Neuronal stem cell (in vitro differentiated cells): ENCODE measurements around the gene LDLRAD1.
"Not testable (repeated sequence)": the region's sequence is repeated elsewhere in the genome, so short reads cannot be mapped to it uniquely, and the experiment has no call there.

Experiments
- DNase-seq: peaks from one replicate; pipeline ENCODE4 v3.0.0-alpha.2; 2013; ENCODE audit warnings: low spot score
- H2AFZ ChIP-seq: one replicate; pipeline ENCODE4 v1.6.1; 2013; ENCODE audit warnings: mild to moderate bottlenecking, low read length, inconsistent platforms
- H2AK5ac ChIP-seq: 2 replicates; pipeline ENCODE4 v1.6.1; 2013; ENCODE audit warnings: low read depth, mild to moderate bottlenecking, inconsistent platforms, low read length, moderate library complexity, mixed read lengths
- H2BK120ac ChIP-seq: 2 replicates; pipeline ENCODE4 v1.6.1; 2013; ENCODE audit warnings: low read depth, mild to moderate bottlenecking, inconsistent platforms, low read length, moderate library complexity, mixed read lengths
- H2BK12ac ChIP-seq: one replicate; pipeline ENCODE4 v1.6.1; 2013; ENCODE audit warnings: low read length, inconsistent platforms
- H2BK15ac ChIP-seq: 2 replicates; pipeline ENCODE4 v1.6.1; 2013; ENCODE audit warnings: mild to moderate bottlenecking, low read length, inconsistent platforms, mixed read lengths
- H2BK5ac ChIP-seq: one replicate; pipeline ENCODE4 v1.6.1; 2013; ENCODE audit warnings: inconsistent platforms, mild to moderate bottlenecking, low read length, moderate library complexity
- H3K14ac ChIP-seq: one replicate; pipeline ENCODE4 v1.6.1; 2013; ENCODE audit warnings: low read length, inconsistent platforms
- H3K18ac ChIP-seq: 2 replicates; pipeline ENCODE4 v1.6.1; 2013; ENCODE audit warnings: low read length, inconsistent platforms
- H3K23ac ChIP-seq: 2 replicates; pipeline ENCODE4 v1.6.1; 2013; ENCODE audit warnings: low read depth, mild to moderate bottlenecking, mixed read lengths, low read length, inconsistent platforms; ENCODE audit not compliant: poor library complexity
- H3K27ac ChIP-seq: replicated peaks from 3 replicates; pipeline ENCODE4 v1.5.1; 2013; ENCODE audit warnings: low read length, inconsistent platforms
- H3K27me3 ChIP-seq, 3 experiments: 2 replicates each; pipeline ENCODE4 v1.6.1; 2013; ENCODE audit warnings: low read length in 3 of 3, mild to moderate bottlenecking in 2 of 3, inconsistent platforms in 1 of 3, low read depth in 1 of 3, mixed read lengths in 1 of 3, moderate library complexity in 1 of 3; ENCODE audit not compliant: control insufficient read depth in 3 of 3, insufficient read depth in 3 of 3
- H3K36me3 ChIP-seq, 2 donors: replicated peaks in 1 of 2; 2 replicates each; pipeline ENCODE4 v1.6.1; 2013; ENCODE audit warnings: low read length in 2 of 2; ENCODE audit not compliant: control insufficient read depth in 2 of 2, insufficient read depth in 2 of 2
- H3K4ac ChIP-seq: 2 replicates; pipeline ENCODE4 v1.6.1; 2013; ENCODE audit warnings: inconsistent platforms, mild to moderate bottlenecking, low read length, moderate library complexity
- H3K4me1 ChIP-seq, 2 donors: 1 replicate in 1 of 2; 2 replicates in 1 of 2; pipeline ENCODE4 v1.6.1; 2013; ENCODE audit warnings: low read length in 2 of 2, low read depth in 1 of 2; ENCODE audit not compliant: control insufficient read depth in 2 of 2, insufficient read depth in 1 of 2
- H3K4me2 ChIP-seq: one replicate; pipeline ENCODE4 v1.6.1; 2013; ENCODE audit warnings: mild to moderate bottlenecking, low read length, inconsistent platforms; ENCODE audit not compliant: insufficient read depth, poor library complexity, severe bottlenecking
- H3K4me3 ChIP-seq, 2 donors: 2 replicates each; pipeline ENCODE4 v1.5.1; 2013; ENCODE audit warnings: low read length in 2 of 2, mild to moderate bottlenecking in 2 of 2, inconsistent platforms in 1 of 2, moderate library complexity in 1 of 2
- H3K79me1 ChIP-seq: one replicate; pipeline ENCODE4 v1.6.1; 2013; ENCODE audit warnings: low read depth, mild to moderate bottlenecking, inconsistent platforms, low read length, moderate library complexity
- H3K9ac ChIP-seq: one replicate; pipeline ENCODE4 v1.6.1; 2013; ENCODE audit warnings: mild to moderate bottlenecking, low read depth, low read length, inconsistent platforms; ENCODE audit not compliant: poor library complexity
- H3K9me3 ChIP-seq, 2 donors: replicated peaks in 1 of 2; 2 replicates each; pipeline versions ENCODE3 to v1.6.1; 2013; ENCODE audit warnings: low read length in 2 of 2, mild to moderate bottlenecking in 2 of 2, inconsistent platforms in 1 of 2, low read depth in 1 of 2, mixed read lengths in 1 of 2, moderate library complexity in 1 of 2; ENCODE audit not compliant: control insufficient read depth in 2 of 2, insufficient read depth in 1 of 2
- H4K8ac ChIP-seq: one replicate; pipeline ENCODE4 v1.6.1; 2013; ENCODE audit warnings: low read depth, mild to moderate bottlenecking, inconsistent platforms, low read length, moderate library complexity
- H4K91ac ChIP-seq: one replicate; pipeline ENCODE4 v1.6.1; 2013; ENCODE audit warnings: low read length, low read depth, mild to moderate bottlenecking, inconsistent platforms; ENCODE audit not compliant: poor library complexity
- WGBS, 2 donors: extraction: QIAGEN DNeasy Blood & Tissue Kit; methylation state at CpG; one replicate each; pipeline ENCODE4 v1.1.7; 2013; ENCODE audit warnings: missing lambda C conversion rate in 2 of 2, mixed read lengths in 1 of 2; ENCODE audit not compliant: insufficient read length in 2 of 2, insufficient replicate concordance in 1 of 2; ENCODE audit errors: extremely low coverage in 2 of 2; 5-methylcytosine and 5-hydroxymethylcytosine counted together

Gene LDLRAD1

GRCh38 chr1:54007613-54008012, 10.4 kb downstream of the LDLRAD1 start:
- Histone ChIP-seq H3K4me3 (no peak overlapping the region), H2BK120ac (no peak overlapping the region), H3K18ac (no peak overlapping the region), H3K79me1 (no peaks in the 10 kb centered on the region), H3K27ac (no peak overlapping the region), H3K14ac (no peak overlapping the region), H3K9me3 (peaks cover 0 to 6% of the 10 kb centered on the region in 2 donors), H3K36me3 (no peaks in the 10 kb centered on the region), H4K91ac (no peak overlapping the region), H2BK15ac (no peak overlapping the region), H2AK5ac (no peak overlapping the region), H2BK5ac (no peak overlapping the region), H4K8ac (no peak overlapping the region), H3K4ac (no peak overlapping the region), H3K23ac (no peak overlapping the region), H2AFZ (no peak overlapping the region), H3K4me1 (no peaks in the 10 kb centered on the region), H2BK12ac (no peak overlapping the region), H3K27me3 (peaks cover 0 to 24% (median 0%) of the 10 kb centered on the region in 3 experiments), H3K9ac (no peak overlapping the region), H3K4me2 (no peak overlapping the region)
- no peak for DNase-seq
- WGBS, 2 donors: no CpG with 5 or more reads among the region's 4 CpGs

DNA sequence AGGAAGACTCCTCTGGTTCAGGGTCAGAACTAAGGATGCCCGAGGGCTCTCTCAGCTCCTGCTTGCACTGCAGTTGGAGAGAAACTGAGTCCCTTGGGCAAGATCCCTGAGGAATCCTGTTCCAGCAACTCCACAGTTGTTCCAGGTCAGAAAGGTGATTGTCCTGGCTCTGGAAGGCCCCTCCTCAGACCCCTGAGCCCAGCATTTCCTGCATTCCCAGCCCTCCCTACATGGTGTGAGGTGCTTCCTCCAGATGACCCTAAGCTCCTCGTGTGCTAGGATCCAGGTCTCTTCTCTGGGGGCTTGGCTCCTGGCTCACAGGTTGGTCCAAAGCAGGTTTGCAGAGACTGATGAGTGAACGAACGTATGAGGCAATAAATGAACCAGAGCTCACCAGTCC, 11.5 kb downstream of the LDLRAD1 start:
- H3K4me1 ChIP-seq: no peaks in the 10 kb centered on the region
- H2BK5ac ChIP-seq: no peak overlapping the region
- peaks cover 0 to 6% of the 10 kb centered on the region in 2 donors for H3K9me3 ChIP-seq
- no CpG with 5 or more reads among the region's 4 CpGs for WGBS, 2 donors
- no peaks in the 10 kb centered on the region for H3K79me1 ChIP-seq
- H3K27me3 ChIP-seq: peaks cover 0 to 16% (median 0%) of the 10 kb centered on the region in 3 experiments
- H3K27ac ChIP-seq: no peak overlapping the region
- no peak overlapping the region for H3K4me3 ChIP-seq
- no peak for DNase-seq
- no peak overlapping the region for H4K91ac ChIP-seq
- H3K36me3 ChIP-seq: no peaks in the 10 kb centered on the region
- H3K14ac ChIP-seq: no peak overlapping the region
- H2BK12ac ChIP-seq: no peak overlapping the region
- no peak overlapping the region for H4K8ac ChIP-seq
- H3K9ac ChIP-seq: no peak overlapping the region
- no peak overlapping the region for H3K18ac ChIP-seq
- H3K23ac ChIP-seq: no peak overlapping the region
- H2AFZ ChIP-seq: no peak overlapping the region
- H3K4ac ChIP-seq: no peak overlapping the region
- H2BK120ac ChIP-seq: no peak overlapping the region
- H3K4me2 ChIP-seq: no peak overlapping the region
- no peak overlapping the region for H2AK5ac ChIP-seq
- H2BK15ac ChIP-seq: no peak overlapping the region

GRCh38 chr1:54004481-54005049, 13.4 kb downstream of the LDLRAD1 start:
- H3K9me3 ChIP-seq: peaks cover 0 to 6% of the 10 kb centered on the region in 2 donors
- no peak for DNase-seq
- H2BK5ac ChIP-seq: no peak overlapping the region
- no peak overlapping the region for H3K18ac ChIP-seq
- H2BK120ac ChIP-seq: no peak overlapping the region
- no peaks in the 10 kb centered on the region for H3K79me1 ChIP-seq
- no peaks in the 10 kb centered on the region for H3K36me3 ChIP-seq
- H3K4ac ChIP-seq: no peak overlapping the region
- H2BK15ac ChIP-seq: no peak overlapping the region
- no peak overlapping the region for H3K4me3 ChIP-seq
- H3K27ac ChIP-seq: no peak overlapping the region
- no peak overlapping the region for H4K91ac ChIP-seq
- H3K9ac ChIP-seq: no peak overlapping the region
- H2AK5ac ChIP-seq: no peak overlapping the region
- peaks cover 0 to 5% (median 0%) of the 10 kb centered on the region in 3 experiments for H3K27me3 ChIP-seq
- no peak overlapping the region for H2AFZ ChIP-seq
- WGBS, 2 donors: no CpG with 5 or more reads among the region's 27 CpGs
- H3K4me1 ChIP-seq: no peaks in the 10 kb centered on the region
- no peak overlapping the region for H2BK12ac ChIP-seq
- H3K23ac ChIP-seq: no peak overlapping the region
- no peak overlapping the region for H3K4me2 ChIP-seq
- H3K14ac ChIP-seq: no peak overlapping the region
- H4K8ac ChIP-seq: no peak overlapping the region

GRCh38 chr1:54003750-54004480, 14.1 kb downstream of the LDLRAD1 start:
- WGBS, 2 donors: no CpG with 5 or more reads among the region's 19 CpGs
- H2BK15ac ChIP-seq, H2BK12ac ChIP-seq, H4K91ac ChIP-seq, H3K9me3 ChIP-seq, H3K4me3 ChIP-seq, H2AFZ ChIP-seq, H3K4ac ChIP-seq, H2AK5ac ChIP-seq, H3K4me2 ChIP-seq, H3K18ac ChIP-seq, H2BK120ac ChIP-seq, DNase-seq, H3K23ac ChIP-seq, H3K79me1 ChIP-seq, H3K4me1 ChIP-seq, H3K9ac ChIP-seq, H4K8ac ChIP-seq, H2BK5ac ChIP-seq, H3K27me3 ChIP-seq, H3K27ac ChIP-seq, H3K14ac ChIP-seq, H3K36me3 ChIP-seq: not testable (repeated sequence)
